NCI-H2196 (cell line): ENCODE measurements around the gene TMEM183A.
A peak's percentile ranks its signal among the peaks of the same experiment; 100 is the strongest.
"Not testable (repeated sequence)": the region's sequence is repeated elsewhere in the genome, so short reads cannot be mapped to it uniquely, and the experiment has no call there.

Source experiments
- DNase-seq: peaks from one replicate; lab custom pipeline; 2025; ENCODE audit not compliant: unreplicated experiment; lab: John Stamatoyannopoulos, UW

Gene TMEM183A

GRCh38 chr1:203006948-203007871 lies at the start of gene TMEM183A:
TSS of gene TMEM183A (plus strand) at chr1:203007374. CDS start at chr1:203007466, 92 bp downstream.
- peak; percentile 98 for DNase-seq

GRCh38 chr1:202957733-202958543 lies 49.2 kb upstream of the TMEM183A start, which contains the start of gene ADIPOR1:
TSS of gene ADIPOR1 (minus strand) at chr1:202958312. CDS start at chr1:202951070, 7,242 bp downstream.
- DNase-seq, result peak; percentile 91

GRCh38 chr1:202958544-202959275 lies 48.5 kb upstream of the TMEM183A start:
- DNase-seq, result no peak

GRCh38 chr1:202959276-202959620 lies 47.9 kb upstream of the TMEM183A start:
- peak; percentile 30 for DNase-seq

- DNase-seq, result no peak
Measured at GRCh38 chr1:202961220-202961880, 45.8 kb upstream of the TMEM183A start.

- DNase-seq, result peak; percentile 81
Measured at GRCh38 chr1:202964791-202965410, 42.3 kb upstream of the TMEM183A start.

- no peak for DNase-seq
Measured at GRCh38 chr1:202965422-202965821, 41.8 kb upstream of the TMEM183A start.

GRCh38 chr1:202966006-202966898 lies 40.9 kb upstream of the TMEM183A start:
- DNase-seq, result no peak

GRCh38 chr1:202967684-202968281 lies 39.4 kb upstream of the TMEM183A start:
- DNase-seq, result no peak

- no peak for DNase-seq
Measured at GRCh38 chr1:202968351-202968750, 38.8 kb upstream of the TMEM183A start.

- DNase-seq, result peak; percentile 34
Measured at GRCh38 chr1:202968895-202969295, 38.3 kb upstream of the TMEM183A start.

- no peak for DNase-seq
Measured at GRCh38 chr1:202972046-202972445, 35.1 kb upstream of the TMEM183A start.

- no peak for DNase-seq
Measured at GRCh38 chr1:202974856-202975255, 32.3 kb upstream of the TMEM183A start.

GRCh38 chr1:202976633-202977032 lies 30.5 kb upstream of the TMEM183A start:
- DNase-seq, result no peak

GRCh38 chr1:202979459-202979858 lies 27.7 kb upstream of the TMEM183A start:
- DNase-seq, result no peak

- DNase-seq, result no peak
Measured at GRCh38 chr1:202981939-202982338, 25.2 kb upstream of the TMEM183A start.

- DNase-seq, result no peak
Measured at GRCh38 chr1:202982715-202983430, 24.3 kb upstream of the TMEM183A start.

- not testable (repeated sequence) for DNase-seq
Measured at GRCh38 chr1:202986120-202986519, 21.1 kb upstream of the TMEM183A start.
